PC-9 (cell line): ENCODE measurements around the gene NUPR1.

ENCODE experiments used
- EZH2 ChIP-seq: fragments of 200-600 bp; sonication (generic); IDR thresholded peaks from 2 replicates; pipeline ENCODE4 v1.8.0; 2017; ENCODE audit warnings: antibody characterized with exemption, low read depth
- TF ChIP-seq, protein P1 (sequence below): fragments of 200-600 bp; sonication (generic); conservative IDR thresholded peaks from 2 replicates; pipeline ENCODE4 v1.6.1; 2017; ENCODE audit warnings: mixed run types, antibody characterized with exemption, mild to moderate bottlenecking, moderate library complexity

DNA sequence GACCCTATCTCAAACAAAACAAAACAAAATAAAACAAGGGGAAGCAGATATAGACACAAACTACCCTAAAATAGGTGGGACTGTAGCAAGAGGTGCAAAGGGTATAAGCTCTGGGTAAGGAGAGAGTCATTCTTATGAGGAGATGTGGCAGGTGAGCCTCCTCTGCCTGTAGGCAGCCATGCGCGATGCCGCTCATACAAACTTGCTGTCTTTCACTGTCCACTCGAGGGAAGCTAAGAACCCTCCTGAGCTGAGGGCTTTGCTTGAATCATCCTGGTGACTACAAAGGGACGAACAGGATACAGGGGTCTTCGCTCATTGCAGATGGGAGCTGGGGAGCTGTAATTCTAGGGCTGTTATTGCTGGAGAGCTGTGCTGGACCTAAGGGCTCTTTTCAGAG lies 17.3 kb downstream of the NUPR1 start:
- TF ChIP-seq, protein P1, sequence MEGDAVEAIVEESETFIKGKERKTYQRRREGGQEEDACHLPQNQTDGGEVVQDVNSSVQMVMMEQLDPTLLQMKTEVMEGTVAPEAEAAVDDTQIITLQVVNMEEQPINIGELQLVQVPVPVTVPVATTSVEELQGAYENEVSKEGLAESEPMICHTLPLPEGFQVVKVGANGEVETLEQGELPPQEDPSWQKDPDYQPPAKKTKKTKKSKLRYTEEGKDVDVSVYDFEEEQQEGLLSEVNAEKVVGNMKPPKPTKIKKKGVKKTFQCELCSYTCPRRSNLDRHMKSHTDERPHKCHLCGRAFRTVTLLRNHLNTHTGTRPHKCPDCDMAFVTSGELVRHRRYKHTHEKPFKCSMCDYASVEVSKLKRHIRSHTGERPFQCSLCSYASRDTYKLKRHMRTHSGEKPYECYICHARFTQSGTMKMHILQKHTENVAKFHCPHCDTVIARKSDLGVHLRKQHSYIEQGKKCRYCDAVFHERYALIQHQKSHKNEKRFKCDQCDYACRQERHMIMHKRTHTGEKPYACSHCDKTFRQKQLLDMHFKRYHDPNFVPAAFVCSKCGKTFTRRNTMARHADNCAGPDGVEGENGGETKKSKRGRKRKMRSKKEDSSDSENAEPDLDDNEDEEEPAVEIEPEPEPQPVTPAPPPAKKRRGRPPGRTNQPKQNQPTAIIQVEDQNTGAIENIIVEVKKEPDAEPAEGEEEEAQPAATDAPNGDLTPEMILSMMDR, result no peak
- no peak for TF ChIP-seq EZH2
